Epidermal melanocyte (primary cell): Measurements from ENCODE around the gene NFATC1.

Experiments
- DNase-seq: peaks from one replicate; pipeline ENCODE4 v3.0.0; 2011; ENCODE audit warnings: low spot score; ENCODE audit not compliant: insufficient read length

NFATC1 gene

GRCh38 chr18:79506191-79507075 is 110.7 kb downstream of the NFATC1 start:
- DNase-seq = no peak

- no peak for DNase-seq
Observed at GRCh38 chr18:79507076-79507545, 111.4 kb downstream of the NFATC1 start.

- no peak for DNase-seq
Observed at GRCh38 chr18:79507546-79508480, 112.1 kb downstream of the NFATC1 start.

- no peak for DNase-seq
Observed at GRCh38 chr18:79508565-79509535, 113.1 kb downstream of the NFATC1 start.

- no peak for DNase-seq
Observed at GRCh38 chr18:79509536-79509930, 113.8 kb downstream of the NFATC1 start.

GRCh38 chr18:79510046-79510685 is 114.4 kb downstream of the NFATC1 start:
- no peak for DNase-seq

GRCh38 chr18:79510731-79511241 is 115.1 kb downstream of the NFATC1 start:
- no peak for DNase-seq

- DNase-seq = no peak
Observed at GRCh38 chr18:79511271-79511670, 115.5 kb downstream of the NFATC1 start.

GRCh38 chr18:79511671-79512301 is 116.1 kb downstream of the NFATC1 start:
- no peak for DNase-seq

- DNase-seq = no peak
Observed at GRCh38 chr18:79512461-79513380, 117.0 kb downstream of the NFATC1 start.

GRCh38 chr18:79513381-79514081 is 117.8 kb downstream of the NFATC1 start:
- DNase-seq = no peak

- no peak for DNase-seq
Observed at GRCh38 chr18:79515331-79515730, 119.6 kb downstream of the NFATC1 start.

- DNase-seq = no peak
Observed at GRCh38 chr18:79515944-79516351, 120.2 kb downstream of the NFATC1 start.

GRCh38 chr18:79516441-79516931 is 120.8 kb downstream of the NFATC1 start:
- no peak for DNase-seq

GRCh38 chr18:79517341-79517740 is 121.6 kb downstream of the NFATC1 start:
- no peak for DNase-seq

GRCh38 chr18:79518028-79518682 is 122.4 kb downstream of the NFATC1 start:
- DNase-seq = no peak

- DNase-seq = no peak
Observed at GRCh38 chr18:79518683-79519128, 123.0 kb downstream of the NFATC1 start.
